ENCODE results near the gene ICAM2. TPM values are rescaled to one million over a fixed set of nuclear protein-coding genes. Genes with fewer than 3 reads are reported as not detected.

Gene ICAM2
- total and polyA plus RNA-seq, 2 donors (not counting 3 experiments of a cell fraction or from before 2014, with no cell fraction given): 586 to 2,377 TPM

DNA sequence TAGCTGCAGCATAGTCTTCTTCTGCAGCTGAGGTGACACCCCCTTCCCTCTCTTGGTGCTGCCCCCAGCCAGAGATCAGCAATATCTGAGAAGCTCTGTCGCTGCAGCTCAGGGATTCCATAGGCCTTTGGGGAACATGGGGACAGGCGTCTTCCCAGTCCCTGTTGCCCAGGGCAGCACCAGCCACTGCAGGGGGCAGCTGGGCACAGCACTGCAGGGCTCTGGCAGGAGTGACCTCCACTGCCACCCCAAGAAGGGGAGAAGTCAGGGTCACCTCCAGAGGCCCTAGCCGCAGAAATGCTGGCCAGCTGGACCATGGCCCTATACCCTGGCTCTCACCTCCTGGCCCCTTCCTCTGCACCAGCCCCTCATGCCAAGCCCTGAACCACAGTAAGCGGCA, 64.6 kb downstream of the ICAM2 start:
- no peak overlapping the region for H3K9ac ChIP-seq (replicated peaks; ENCODE audit: extremely low read depth, insufficient read depth, low read length)
- no peak overlapping the region for H3K4me2 ChIP-seq (ENCODE audit: insufficient read depth, low read length)
- H3K79me2 ChIP-seq (ENCODE audit: control insufficient read depth, insufficient read depth, low read length): no peaks in the 10 kb centered on the region
- no peak overlapping the region for H2AFZ ChIP-seq (ENCODE audit: low read depth, low read length)
- no peaks in the 10 kb centered on the region for H3K9me1 ChIP-seq (replicated peaks; ENCODE audit: control insufficient read depth, extremely low read depth, insufficient read depth, low read length)
- no peaks in the 10 kb centered on the region for H4K20me1 ChIP-seq (replicated peaks; ENCODE audit: control insufficient read depth, extremely low read depth, insufficient read depth, low read length)
- no peak for DNase-seq (ENCODE audit: low read depth, low spot score)
- no peaks in the 10 kb centered on the region for H3K27me3 ChIP-seq (ENCODE audit: control insufficient read depth in 2 of 2, insufficient read depth in 2 of 2, low read length in 2 of 2)
- H3K4me1 ChIP-seq (ENCODE audit: control insufficient read depth, extremely low read depth, insufficient read depth, low read length): no peaks in the 10 kb centered on the region
- no TSS peak for BruUV-seq (replicated peaks)
- intact Hi-C loops (cut with micrococcal nuclease): no loop called here
- no peaks in the 10 kb centered on the region for H3K9me3 ChIP-seq (replicated peaks; ENCODE audit: control insufficient read depth, insufficient read depth, low read length)
- ChIA-PET CTCF (interaction anchor here (1.3 to 7.0 kb wide), 6 partner anchors 10 to 178 kb away, joined by 3 to 50 read pairs (median 6); partner anchors contain the start of gene GH1), POLR2A (no interaction called here)
- no peak overlapping the region for H3K4me3 ChIP-seq (replicated peaks in 1 of 3; ENCODE audit: insufficient read depth in 1 of 3, low read depth in 1 of 3, low read length in 3 of 3)
- dilution Hi-C loops (cut with MboI; ENCODE audit: extremely low pct_ligation_motif_present, low sequenced_read_pairs): no loop called here
- no peak for FAIRE-seq
- H3K27ac ChIP-seq (ENCODE audit: insufficient read depth, low read depth, low read length): no peak overlapping the region
- no peak for TF ChIP-seq MYC (IDR thresholded peaks at IDR 0.05; ENCODE audit: low read depth, low read length)
- TF ChIP-seq GATA2 (IDR thresholded peaks at IDR 0.05; ENCODE audit: insufficient read depth, insufficient read length, low read depth, low read length): no peak
- TF ChIP-seq CTCF (IDR thresholded peaks at IDR 0.05; ENCODE audit: extremely low read depth in 1 of 2, insufficient read depth in 1 of 2, low read depth in 1 of 2, low read length in 2 of 2): no peak
- TF ChIP-seq MAX (IDR thresholded peaks at IDR 0.05; ENCODE audit: insufficient read depth, insufficient read length): no peak
- no peak for TF ChIP-seq POLR2AphosphoS5 (IDR thresholded peaks at IDR 0.05; ENCODE audit: insufficient read depth, low read depth, low read length)
- no peak for TF ChIP-seq FOS (IDR thresholded peaks at IDR 0.05; ENCODE audit: borderline replicate concordance, insufficient read depth, low read length)
- no peak for TF ChIP-seq JUN (IDR thresholded peaks at IDR 0.05; ENCODE audit: borderline replicate concordance, insufficient read depth, insufficient read length, low read depth)
- no peak for TF ChIP-seq POLR2A (IDR thresholded peaks at IDR 0.05; ENCODE audit: low read depth, low read length)
- no peak for TF ChIP-seq EZH2 (IDR thresholded peaks at IDR 0.05; ENCODE audit: borderline replicate concordance, low read depth, low read length, severe bottlenecking)
- H3K36me3 ChIP-seq (ENCODE audit: control insufficient read depth in 2 of 2, extremely low read depth in 1 of 2, insufficient read depth in 2 of 2, low read length in 2 of 2): no peaks in the 10 kb centered on the region
